ENCODE data around the gene ATAT1. TPM values are rescaled to one million over a fixed set of nuclear protein-coding genes. Genes with fewer than 3 reads are reported as not detected.

The ATAT1 gene
- total RNA-seq, 1 experiment from 2014 or later, result 19.3 TPM

DNA sequence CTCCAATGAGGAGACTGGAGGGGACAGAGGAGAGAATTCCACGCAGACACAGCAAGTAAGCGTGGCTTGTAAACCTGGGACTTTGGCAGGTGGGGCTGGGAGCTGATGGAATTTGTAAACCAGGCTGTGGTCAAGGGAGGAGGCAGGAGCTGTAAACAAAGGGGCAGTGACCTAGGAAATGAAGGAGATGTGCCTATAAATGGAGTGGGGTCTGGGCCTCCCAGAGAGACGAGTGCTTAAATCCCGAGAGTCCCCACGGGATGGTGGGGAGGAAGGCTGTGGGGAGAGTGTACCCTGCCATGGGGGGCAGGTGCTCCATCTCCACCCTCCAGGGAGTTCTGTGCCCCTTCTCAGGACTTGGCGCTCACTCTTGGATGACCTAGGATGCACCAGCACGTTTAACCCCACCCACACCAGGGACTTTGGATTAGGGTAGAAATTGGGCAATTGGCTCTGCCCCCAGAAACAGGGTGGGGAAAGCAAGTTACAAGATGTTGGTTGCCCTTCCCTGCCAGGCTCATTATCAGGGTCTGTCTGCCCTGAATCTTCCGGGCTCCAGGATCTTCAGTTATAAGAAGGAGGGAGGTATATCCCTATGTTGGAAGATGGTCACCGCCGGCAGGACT, 50.1 kb downstream of the ATAT1 start:
- ATAC-seq (no peak), DNase-seq (ENCODE audit: low spot score) (no peak)
- Mint-ChIP-seq H3K9me3 (no peaks in the 10 kb centered on the region), H3K36me3 (peaks cover 19% of the 10 kb centered on the region), H3K27me3 (ENCODE audit: low read depth) (no peaks in the 10 kb centered on the region), H3K4me3 (no peak overlapping the region), H3K27ac (no peak overlapping the region; the same call in 1 of the 2 replicates), H3K4me1 (peaks cover 16% of the 10 kb centered on the region)
- CTCF ChIA-PET, result interaction anchor here (9.7 kb wide), 1 partner anchor 54 kb away, joined by 131 read pairs; no protein-coding TSS in a partner anchor
- POLR2A ChIA-PET, result no interaction called here
- TF ChIP-seq NR2C2 (CRISPR knock-in tag; IDR thresholded peaks at IDR 0.05), result no peak
- TF ChIP-seq, protein P1, sequence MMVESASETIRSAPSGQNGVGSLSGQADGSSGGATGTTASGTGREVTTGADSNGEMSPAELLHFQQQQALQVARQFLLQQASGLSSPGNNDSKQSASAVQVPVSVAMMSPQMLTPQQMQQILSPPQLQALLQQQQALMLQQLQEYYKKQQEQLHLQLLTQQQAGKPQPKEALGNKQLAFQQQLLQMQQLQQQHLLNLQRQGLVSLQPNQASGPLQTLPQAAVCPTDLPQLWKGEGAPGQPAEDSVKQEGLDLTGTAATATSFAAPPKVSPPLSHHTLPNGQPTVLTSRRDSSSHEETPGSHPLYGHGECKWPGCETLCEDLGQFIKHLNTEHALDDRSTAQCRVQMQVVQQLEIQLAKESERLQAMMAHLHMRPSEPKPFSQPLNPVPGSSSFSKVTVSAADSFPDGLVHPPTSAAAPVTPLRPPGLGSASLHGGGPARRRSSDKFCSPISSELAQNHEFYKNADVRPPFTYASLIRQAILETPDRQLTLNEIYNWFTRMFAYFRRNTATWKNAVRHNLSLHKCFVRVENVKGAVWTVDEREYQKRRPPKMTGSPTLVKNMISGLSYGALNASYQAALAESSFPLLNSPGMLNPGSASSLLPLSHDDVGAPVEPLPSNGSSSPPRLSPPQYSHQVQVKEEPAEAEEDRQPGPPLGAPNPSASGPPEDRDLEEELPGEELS (CRISPR knock-in tag; IDR thresholded peaks at IDR 0.05), result no peak
- TF ChIP-seq NFYB (CRISPR knock-in tag; conservative IDR thresholded peaks at IDR 0.05; ENCODE audit: low read depth), result no peak
- no peak for TF ChIP-seq ZBTB21 (CRISPR knock-in tag; IDR thresholded peaks at IDR 0.05; ENCODE audit: borderline replicate concordance)
- TF ChIP-seq, protein P2, sequence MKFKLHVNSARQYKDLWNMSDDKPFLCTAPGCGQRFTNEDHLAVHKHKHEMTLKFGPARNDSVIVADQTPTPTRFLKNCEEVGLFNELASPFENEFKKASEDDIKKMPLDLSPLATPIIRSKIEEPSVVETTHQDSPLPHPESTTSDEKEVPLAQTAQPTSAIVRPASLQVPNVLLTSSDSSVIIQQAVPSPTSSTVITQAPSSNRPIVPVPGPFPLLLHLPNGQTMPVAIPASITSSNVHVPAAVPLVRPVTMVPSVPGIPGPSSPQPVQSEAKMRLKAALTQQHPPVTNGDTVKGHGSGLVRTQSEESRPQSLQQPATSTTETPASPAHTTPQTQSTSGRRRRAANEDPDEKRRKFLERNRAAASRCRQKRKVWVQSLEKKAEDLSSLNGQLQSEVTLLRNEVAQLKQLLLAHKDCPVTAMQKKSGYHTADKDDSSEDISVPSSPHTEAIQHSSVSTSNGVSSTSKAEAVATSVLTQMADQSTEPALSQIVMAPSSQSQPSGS (CRISPR knock-in tag; IDR thresholded peaks at IDR 0.05; ENCODE audit: borderline replicate concordance, low read depth), result no peak
- TF ChIP-seq, protein P3, sequence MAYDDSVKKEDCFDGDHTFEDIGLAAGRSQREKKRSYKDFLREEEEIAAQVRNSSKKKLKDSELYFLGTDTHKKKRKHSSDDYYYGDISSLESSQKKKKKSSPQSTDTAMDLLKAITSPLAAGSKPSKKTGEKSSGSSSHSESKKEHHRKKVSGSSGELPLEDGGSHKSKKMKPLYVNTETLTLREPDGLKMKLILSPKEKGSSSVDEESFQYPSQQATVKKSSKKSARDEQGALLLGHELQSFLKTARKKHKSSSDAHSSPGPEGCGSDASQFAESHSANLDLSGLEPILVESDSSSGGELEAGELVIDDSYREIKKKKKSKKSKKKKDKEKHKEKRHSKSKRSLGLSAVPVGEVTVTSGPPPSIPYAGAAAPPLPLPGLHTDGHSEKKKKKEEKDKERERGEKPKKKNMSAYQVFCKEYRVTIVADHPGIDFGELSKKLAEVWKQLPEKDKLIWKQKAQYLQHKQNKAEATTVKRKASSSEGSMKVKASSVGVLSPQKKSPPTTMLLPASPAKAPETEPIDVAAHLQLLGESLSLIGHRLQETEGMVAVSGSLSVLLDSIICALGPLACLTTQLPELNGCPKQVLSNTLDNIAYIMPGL (CRISPR knock-in tag; IDR thresholded peaks at IDR 0.05), result no peak
- no peak for TF ChIP-seq ESRRA (CRISPR knock-in tag; IDR thresholded peaks at IDR 0.05; ENCODE audit: borderline replicate concordance)
- TF ChIP-seq ZNF423 (CRISPR knock-in tag; IDR thresholded peaks at IDR 0.05), result no peak
- no peak for TF ChIP-seq PRRX2 (CRISPR knock-in tag; IDR thresholded peaks at IDR 0.05)
- TF ChIP-seq ATF1 (CRISPR knock-in tag; IDR thresholded peaks at IDR 0.05), result no peak
- TF ChIP-seq SMAD3 (CRISPR knock-in tag; IDR thresholded peaks at IDR 0.05; ENCODE audit: borderline replicate concordance), result no peak
- TF ChIP-seq, protein P4, sequence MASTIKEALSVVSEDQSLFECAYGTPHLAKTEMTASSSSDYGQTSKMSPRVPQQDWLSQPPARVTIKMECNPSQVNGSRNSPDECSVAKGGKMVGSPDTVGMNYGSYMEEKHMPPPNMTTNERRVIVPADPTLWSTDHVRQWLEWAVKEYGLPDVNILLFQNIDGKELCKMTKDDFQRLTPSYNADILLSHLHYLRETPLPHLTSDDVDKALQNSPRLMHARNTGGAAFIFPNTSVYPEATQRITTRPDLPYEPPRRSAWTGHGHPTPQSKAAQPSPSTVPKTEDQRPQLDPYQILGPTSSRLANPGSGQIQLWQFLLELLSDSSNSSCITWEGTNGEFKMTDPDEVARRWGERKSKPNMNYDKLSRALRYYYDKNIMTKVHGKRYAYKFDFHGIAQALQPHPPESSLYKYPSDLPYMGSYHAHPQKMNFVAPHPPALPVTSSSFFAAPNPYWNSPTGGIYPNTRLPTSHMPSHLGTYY (CRISPR knock-in tag; IDR thresholded peaks at IDR 0.05), result no peak
- TF ChIP-seq, protein P5, sequence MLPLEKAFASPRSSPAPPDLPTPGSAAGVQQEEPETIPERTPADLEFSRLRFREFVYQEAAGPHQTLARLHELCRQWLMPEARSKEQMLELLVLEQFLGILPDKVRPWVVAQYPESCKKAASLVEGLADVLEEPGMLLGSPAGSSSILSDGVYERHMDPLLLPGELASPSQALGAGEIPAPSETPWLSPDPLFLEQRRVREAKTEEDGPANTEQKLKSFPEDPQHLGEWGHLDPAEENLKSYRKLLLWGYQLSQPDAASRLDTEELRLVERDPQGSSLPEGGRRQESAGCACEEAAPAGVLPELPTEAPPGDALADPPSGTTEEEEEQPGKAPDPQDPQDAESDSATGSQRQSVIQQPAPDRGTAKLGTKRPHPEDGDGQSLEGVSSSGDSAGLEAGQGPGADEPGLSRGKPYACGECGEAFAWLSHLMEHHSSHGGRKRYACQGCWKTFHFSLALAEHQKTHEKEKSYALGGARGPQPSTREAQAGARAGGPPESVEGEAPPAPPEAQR (CRISPR knock-in tag; IDR thresholded peaks at IDR 0.05), result no peak
- TF ChIP-seq, protein P6, sequence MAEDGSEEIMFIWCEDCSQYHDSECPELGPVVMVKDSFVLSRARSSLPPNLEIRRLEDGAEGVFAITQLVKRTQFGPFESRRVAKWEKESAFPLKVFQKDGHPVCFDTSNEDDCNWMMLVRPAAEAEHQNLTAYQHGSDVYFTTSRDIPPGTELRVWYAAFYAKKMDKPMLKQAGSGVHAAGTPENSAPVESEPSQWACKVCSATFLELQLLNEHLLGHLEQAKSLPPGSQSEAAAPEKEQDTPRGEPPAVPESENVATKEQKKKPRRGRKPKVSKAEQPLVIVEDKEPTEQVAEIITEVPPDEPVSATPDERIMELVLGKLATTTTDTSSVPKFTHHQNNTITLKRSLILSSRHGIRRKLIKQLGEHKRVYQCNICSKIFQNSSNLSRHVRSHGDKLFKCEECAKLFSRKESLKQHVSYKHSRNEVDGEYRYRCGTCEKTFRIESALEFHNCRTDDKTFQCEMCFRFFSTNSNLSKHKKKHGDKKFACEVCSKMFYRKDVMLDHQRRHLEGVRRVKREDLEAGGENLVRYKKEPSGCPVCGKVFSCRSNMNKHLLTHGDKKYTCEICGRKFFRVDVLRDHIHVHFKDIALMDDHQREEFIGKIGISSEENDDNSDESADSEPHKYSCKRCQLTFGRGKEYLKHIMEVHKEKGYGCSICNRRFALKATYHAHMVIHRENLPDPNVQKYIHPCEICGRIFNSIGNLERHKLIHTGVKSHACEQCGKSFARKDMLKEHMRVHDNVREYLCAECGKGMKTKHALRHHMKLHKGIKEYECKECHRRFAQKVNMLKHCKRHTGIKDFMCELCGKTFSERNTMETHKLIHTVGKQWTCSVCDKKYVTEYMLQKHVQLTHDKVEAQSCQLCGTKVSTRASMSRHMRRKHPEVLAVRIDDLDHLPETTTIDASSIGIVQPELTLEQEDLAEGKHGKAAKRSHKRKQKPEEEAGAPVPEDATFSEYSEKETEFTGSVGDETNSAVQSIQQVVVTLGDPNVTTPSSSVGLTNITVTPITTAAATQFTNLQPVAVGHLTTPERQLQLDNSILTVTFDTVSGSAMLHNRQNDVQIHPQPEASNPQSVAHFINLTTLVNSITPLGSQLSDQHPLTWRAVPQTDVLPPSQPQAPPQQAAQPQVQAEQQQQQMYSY (CRISPR knock-in tag; IDR thresholded peaks at IDR 0.05), result no peak
- TF ChIP-seq ZNF671 (CRISPR knock-in tag; IDR thresholded peaks at IDR 0.05), result no peak

All from WTC11 (cell line).